HG03039 (cell line): ENCODE measurements around the gene NINL.
A peak's percentile ranks its signal among the peaks of the same experiment; 100 is the strongest.
"Not testable (repeated sequence)": the region's sequence is repeated elsewhere in the genome, so short reads cannot be mapped to it uniquely, and the experiment has no call there.

Source experiments
- ATAC-seq: cut with Tn5 transposase; IDR thresholded peaks from one replicate; pipeline ENCODE4 v1.9.1; 2021; ENCODE audit warnings: mild to moderate bottlenecking, moderate library complexity; ENCODE audit not compliant: unreplicated experiment

The NINL gene

GRCh38 chr20:25584905-25585704 lies at the start of gene NINL:
Gene NINL, minus strand, starts transcription at chr20:25585531. Its CDS starts 58,944 bp downstream, at chr20:25526587.
- ATAC-seq, result peak; percentile 73

DNA sequence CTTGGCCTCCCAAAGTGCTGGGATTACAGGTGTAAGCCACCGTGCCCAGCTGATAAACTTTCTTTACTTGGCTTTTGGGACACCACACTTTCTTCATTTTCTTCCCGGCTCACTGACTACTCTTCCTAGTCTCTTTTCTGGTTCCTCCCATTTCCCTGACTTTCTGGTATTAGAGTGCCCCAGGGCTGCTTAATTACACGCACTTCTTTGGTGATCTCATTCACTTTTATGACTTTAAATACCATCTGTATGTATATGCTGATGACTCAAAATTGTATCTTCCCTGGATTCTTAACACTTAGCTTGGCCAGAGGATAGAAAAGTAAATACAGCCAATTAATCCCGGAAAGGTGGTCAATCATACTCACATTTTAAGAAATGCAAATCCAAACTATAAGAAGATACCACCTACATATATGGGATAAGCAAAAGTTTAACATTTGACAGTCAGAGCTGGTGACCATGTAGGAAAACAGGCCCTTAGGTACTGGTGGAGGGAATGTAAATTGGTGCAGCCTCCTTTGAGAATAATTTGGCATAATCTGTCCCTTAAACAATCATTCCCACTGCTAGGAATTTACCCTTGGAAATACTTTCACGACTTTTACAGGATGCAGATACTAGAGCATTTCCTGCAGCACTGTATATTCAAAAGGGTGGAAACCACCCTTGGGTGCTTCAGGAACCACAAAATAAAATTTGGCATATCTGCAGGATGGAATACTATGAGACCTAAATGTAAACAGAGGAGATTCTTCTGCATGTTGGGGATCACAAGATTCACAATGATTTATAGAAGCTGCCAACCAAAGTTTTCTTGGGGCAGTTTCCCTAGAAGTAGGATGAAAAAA lies 47.8 kb upstream of the NINL start:
- no peak for ATAC-seq

- not testable (repeated sequence) for ATAC-seq
These were observed 45.3 kb upstream of the NINL start for GRCh38 chr20:25630615-25631014.

DNA sequence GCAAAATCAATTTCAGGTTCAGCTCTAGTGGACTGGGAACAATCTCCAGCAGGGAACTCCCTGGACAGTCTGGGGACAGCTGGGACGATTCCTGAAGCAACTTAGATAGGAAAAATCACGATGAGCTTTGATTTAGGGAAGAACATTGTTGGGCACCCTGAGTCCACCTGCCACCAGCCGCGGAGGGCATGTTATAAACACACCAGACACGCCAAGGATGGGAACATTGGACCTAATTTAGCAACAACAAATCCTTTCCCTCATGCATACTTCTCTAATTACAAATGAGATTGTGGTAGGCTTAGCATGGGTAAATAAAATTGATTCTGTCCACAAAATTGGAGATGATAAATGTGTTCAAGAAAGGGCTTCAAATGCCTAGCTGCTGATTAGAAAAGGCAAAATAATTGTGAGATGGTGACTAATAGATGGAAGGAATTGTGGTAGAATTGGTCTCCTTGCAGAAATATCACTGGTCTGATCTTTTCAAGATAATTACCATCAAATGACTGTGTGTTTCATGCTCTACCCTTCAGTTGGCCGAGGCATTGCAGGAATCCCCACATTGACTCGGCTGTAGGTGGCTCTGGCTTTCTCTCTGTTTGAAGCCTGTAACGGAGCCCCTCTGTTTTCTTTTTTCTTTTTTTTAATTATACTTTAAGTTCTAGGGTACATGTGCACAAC lies 44.6 kb upstream of the NINL start:
- no peak for ATAC-seq

DNA sequence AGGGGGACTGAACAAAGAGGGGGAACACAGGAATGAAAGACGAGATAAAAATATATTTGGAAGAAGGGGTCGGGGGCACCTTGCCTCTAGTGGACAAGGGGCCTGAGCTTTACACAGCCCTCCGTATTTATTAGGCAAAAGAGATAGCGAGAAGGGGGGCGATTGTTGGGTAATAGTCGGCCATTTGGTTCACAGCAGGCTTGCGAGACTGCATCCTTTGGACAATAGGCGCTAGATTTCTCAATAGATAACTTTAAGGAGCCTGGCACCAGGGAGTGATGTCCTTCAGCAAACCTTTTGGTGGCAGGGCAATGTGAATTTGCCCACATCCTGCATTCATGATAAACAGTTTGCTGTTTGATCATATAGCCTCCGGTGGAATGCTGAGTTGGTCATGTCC lies 41.4 kb upstream of the NINL start:
- no peak for ATAC-seq

DNA sequence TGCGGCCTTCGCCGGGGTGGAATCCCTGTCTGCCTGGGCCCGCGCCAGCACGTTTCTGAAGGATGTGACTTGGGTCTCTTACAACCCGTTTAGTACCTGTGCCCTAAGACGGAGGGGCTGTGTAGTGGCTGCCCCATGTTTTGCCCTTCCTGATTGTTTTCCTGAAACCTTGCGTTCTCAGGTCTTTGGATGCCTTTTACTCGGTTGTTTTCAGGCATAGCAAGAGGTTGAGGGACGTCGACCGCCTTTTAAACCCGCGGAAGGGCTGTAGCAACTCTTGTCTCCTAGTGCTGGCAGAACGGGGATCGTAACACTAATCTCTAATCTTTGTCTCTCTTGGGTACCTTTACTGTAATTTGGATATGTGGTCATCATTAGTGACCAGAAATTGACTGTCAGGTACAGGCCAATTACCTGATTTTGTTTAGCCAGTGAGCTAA lies 39.2 kb upstream of the NINL start:
- no peak for ATAC-seq

GRCh38 chr20:25623736-25624499 lies 38.6 kb upstream of the NINL start, which contains the start of gene NANP:
Gene NANP, minus strand, starts transcription at chr20:25624014. Its CDS starts 66 bp downstream, at chr20:25623948.
- ATAC-seq, result peak; percentile 88

DNA sequence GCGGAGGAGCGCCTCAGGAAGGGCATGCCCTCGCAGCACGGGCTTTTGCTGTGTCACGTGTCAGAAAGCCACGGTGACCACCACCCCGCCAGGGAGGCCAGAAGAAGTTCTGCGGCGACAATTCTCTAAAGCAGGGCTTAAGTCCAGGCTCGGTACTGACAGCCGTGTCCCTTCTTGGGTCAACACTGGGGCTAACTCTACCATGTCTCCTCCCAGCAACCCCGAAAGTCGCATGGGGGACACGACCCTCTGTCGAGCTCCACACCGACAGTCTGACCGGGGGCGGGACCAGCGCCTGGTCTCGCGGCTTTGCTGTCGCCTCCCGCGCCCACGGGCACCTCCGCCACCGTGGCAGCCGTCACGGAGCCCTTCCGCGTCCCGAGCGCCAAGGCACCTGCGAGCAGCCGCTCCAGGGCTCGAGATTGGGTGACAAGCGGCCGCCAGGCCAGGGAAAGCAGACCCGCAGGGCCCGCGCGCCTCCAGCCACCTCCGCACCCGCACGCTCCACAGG lies 37.9 kb upstream of the NINL start:
- peak; percentile 11 for ATAC-seq

DNA sequence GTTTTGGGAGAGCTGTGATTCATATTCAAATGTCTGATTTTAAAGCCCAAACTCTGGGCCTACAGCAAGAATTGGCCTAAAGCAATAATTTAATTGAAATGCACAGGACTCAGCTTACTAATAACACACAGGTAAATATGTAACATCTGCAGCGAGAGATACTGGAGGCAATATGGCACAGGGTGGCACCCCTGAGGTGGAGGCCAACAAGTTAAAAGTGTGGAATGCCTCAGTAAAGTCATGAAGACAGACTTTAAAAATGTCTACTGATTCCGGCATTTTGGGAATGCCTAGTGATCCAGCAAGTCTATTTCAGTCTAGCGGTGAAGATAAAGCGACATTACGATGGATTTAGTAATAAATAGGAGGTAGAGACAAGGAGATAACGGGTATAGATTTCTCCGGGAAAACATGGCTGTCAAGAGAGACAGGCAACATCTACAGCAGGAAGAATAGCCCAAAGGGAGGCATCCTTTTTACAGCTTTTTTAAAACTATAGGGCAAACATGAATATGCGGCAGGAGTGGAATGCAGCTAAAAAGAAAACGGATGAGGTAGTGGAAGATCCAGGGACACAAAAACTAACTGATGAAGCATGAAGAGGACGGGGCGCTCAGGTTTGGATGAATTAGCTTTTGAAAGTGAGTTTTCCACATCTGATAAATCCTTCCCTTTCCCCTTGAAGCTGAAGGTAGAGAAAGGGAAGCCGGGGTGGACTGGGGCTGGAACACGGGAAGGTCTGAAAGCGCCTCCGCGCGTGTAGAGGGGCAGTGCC lies 37.3 kb upstream of the NINL start:
- no peak for ATAC-seq

- ATAC-seq, result no peak
These were observed 36.7 kb upstream of the NINL start for GRCh38 chr20:25622049-25622448.

DNA sequence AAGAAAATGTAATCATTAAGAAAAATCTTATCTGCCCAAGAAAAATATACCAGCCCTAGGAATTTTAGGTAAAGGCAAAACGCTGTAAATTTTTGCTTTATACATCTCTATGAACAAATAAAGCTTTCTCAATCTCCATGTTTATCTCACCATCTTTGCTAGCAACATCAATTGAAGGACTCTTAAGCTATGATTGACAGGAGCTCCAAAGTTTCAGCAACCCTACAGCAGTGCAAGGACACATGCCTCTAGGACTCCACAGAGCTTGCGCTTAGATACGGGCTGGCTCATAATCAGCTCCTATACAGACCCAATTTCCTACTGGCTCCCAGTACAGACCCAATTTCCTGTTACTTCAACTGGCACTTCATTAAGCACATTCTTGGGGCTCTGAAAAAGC lies 34.2 kb upstream of the NINL start:
- no peak for ATAC-seq

GRCh38 chr20:25608774-25609173 lies 23.4 kb upstream of the NINL start:
- ATAC-seq, result no peak

DNA sequence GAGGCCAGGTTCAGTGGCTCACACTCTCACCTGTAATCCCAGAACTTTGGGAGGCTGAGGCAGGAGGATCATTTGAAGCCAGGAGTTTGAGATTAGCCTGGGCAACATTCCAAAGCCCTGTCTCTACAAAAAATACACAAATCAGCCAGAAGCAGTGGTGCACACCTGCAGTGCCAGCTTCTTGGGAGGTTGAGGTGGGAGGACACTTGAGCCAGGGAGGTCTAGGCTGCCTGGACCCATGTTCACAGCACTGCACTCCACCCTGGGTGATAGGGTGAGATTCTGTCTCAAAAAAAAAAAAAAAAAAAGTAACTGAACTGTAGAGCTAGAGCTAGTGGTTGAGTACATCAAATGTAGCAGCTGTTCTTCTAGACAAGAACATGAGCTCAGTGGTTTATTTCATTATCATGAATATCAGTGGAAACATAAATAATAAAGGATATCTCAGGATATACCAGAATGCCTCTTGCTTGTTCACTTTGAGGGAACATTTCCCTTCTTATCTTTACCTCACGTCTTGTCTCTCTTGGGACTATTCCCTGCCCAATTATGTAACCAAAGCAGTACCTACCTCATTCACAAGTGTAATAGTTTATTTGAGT lies 20.9 kb upstream of the NINL start:
- no peak for ATAC-seq

GRCh38 chr20:25605148-25605547 lies 19.8 kb upstream of the NINL start:
- ATAC-seq, result no peak

DNA sequence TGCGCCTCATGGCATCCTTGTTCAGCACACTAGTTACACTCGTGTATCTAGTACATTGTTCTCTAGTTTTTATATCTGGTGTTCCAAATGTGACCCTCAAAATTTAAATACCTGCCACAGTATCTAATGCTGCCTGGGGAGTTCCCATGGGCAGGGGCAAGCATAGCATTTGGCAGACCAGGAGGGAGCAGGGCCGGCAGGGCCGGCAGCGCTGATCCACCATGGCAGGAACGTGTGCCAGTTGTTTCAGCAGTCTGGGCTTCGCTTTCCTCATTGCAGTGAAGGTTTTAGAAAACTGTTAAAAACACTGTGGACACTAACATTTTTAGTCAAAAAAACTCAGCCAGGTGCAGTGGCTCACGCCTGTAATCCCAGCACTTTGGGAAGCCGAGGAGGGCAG lies 19.3 kb upstream of the NINL start:
- ATAC-seq, result no peak

GRCh38 chr20:25602914-25603309 lies 17.6 kb upstream of the NINL start:
- not testable (repeated sequence) for ATAC-seq

DNA sequence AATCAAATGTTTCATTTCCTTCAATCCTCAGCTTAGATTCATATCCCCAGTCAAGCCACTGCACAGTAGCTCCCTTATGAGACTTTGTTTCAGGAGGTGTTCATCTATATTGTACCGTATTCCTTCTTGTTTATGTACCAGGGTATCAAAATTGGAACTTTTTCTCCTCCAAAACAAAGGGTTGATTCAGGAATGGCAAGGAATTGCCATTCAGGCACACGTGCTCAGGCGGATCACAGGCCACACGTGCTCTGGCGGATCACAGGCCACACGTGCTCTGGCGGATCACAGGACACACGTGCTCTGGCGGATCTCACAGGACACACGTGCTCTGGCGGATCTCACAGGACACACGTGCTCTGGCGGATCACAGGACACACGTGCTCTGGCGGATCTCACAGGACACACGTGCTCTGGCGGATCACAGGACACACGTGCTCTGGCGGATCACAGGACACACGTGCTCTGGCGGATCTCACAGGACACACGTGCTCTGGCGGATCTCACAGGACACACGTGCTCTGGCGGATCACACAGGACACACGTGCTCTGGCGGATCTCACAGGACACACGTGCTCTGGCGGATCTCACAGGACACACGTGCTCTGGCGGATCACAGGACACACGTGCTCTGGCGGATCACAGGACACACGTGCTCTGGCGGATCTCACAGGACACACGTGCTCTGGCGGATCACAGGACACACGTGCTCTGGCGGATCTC lies 17.0 kb upstream of the NINL start:
- not testable (repeated sequence) for ATAC-seq

DNA sequence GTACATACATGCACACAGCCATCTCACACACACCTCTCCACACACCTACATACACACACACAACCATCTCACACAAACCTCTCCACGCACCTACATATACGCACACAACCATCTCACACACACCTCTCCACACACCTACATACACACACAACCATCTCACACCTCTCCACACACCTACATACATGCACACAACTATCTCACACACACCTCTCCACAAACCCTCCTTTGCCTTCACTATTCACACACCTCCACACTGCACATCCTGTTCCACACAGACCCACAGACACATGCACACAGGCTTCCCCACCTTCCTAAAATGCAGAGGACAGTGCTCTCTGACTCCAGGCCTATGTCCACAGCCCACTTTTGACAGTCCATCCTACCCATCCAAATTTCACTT lies 16.3 kb upstream of the NINL start:
- no peak for ATAC-seq
